GM06990 (cell line): ENCODE results near the gene HSH2D.

Experiments
- DNase-seq: peaks from one replicate; pipeline ENCODE4 v3.0.0-alpha.2; 2011; ENCODE audit not compliant: insufficient read length; ENCODE audit errors: extremely low read depth
- H3K27me3 ChIP-seq: replicated peaks from 2 replicates; pipeline ENCODE4 v1.6.0; 2011; ENCODE audit warnings: low read length; ENCODE audit not compliant: control insufficient read depth, insufficient read depth
- H3K36me3 ChIP-seq: 2 replicates; pipeline ENCODE4 v1.5.1; 2011; ENCODE audit warnings: low read length; ENCODE audit not compliant: control insufficient read depth, insufficient read depth
- H3K4me3 ChIP-seq: replicated peaks from 2 replicates; pipeline ENCODE4 v1.5.1; 2011; ENCODE audit warnings: low read depth, mild to moderate bottlenecking, control low read depth, low read length
- CTCF ChIP-seq: IDR thresholded peaks from 2 replicates; pipeline ENCODE4 v1.5.1; 2011; ENCODE audit warnings: low read length, control low read depth, mild to moderate bottlenecking, inconsistent platforms; ENCODE audit not compliant: insufficient read depth, poor library complexity, severe bottlenecking

Gene HSH2D

DNA sequence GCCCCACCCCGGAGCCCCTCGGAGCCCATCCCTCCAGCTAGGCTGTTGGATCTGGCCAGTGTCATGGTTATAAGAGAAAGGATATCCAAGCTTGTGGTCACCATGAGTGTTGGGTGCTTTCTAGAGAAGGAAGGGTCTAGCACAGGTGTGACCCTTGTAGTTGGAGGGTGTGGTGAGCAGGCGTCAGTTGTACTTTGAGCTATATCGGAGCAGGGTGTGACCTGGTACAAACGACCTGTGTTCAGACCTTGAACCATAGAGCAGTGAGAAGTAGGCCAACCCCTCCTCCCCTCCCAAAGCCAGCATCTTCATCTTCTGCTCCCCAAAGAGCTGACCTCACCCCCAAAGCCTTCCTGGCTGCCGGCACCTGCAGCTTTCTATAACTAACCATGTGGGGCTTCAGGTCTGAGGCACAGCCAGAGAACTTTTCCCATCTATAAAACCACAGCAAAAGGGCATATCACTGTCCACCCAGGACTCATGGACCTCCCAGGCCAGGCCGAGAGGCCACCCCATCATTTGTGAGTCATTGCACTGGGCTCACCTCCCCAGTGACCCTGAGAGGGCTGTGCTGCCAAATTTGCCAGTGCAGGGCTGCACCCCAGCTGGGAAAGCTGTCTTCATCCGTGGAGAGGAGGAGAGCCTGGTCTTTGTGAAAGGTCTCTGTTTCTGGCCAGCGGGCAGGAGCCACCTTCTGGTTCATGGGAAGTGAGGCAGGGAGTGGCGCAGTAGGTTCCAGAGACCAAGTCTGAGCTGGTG lies 17.6 kb upstream of the HSH2D start:
- Histone ChIP-seq H3K27me3 (no peaks in the 10 kb centered on the region), H3K4me3 (no peak overlapping the region), H3K36me3 (peaks cover 78% of the 10 kb centered on the region)
- TF ChIP-seq CTCF: no peak
- DNase-seq: no peak

DNA sequence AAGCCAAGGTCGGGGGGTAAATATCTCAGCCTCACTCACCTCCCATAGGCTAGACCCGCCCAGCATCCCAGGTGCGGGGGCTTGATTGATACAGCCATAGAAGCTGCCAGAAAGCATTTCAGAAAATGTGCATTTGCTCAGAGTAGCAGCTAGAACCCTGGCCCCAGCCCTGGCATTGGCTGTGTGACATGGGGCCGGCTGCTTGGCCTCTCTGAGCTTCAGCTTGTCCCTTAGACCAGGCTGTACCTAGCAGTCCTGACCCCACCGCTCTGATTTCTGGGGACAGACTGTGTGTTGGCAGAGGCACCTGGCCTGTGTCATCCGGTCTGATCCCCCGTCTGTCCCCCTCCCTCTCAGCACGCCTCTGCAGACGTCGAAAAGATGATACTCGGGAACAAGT lies 16.4 kb upstream of the HSH2D start:
- H3K4me3 ChIP-seq: no peak overlapping the region
- H3K36me3 ChIP-seq: peaks cover 70% of the 10 kb centered on the region
- DNase-seq: no peak
- no peaks in the 10 kb centered on the region for H3K27me3 ChIP-seq
- no peak for TF ChIP-seq CTCF

- peaks cover 70% of the 10 kb centered on the region for H3K36me3 ChIP-seq
- no peak overlapping the region for H3K4me3 ChIP-seq
- no peaks in the 10 kb centered on the region for H3K27me3 ChIP-seq
- TF ChIP-seq CTCF: no peak
- DNase-seq: no peak
These were observed 15.6 kb upstream of the HSH2D start for GRCh38 chr19:16127776-16128371.

GRCh38 chr19:16131648-16132047 lies 11.8 kb upstream of the HSH2D start:
- Histone ChIP-seq H3K4me3 (no peak overlapping the region), H3K36me3 (peaks cover 52% of the 10 kb centered on the region), H3K27me3 (no peaks in the 10 kb centered on the region)
- DNase-seq: no peak
- TF ChIP-seq CTCF: no peak

DNA sequence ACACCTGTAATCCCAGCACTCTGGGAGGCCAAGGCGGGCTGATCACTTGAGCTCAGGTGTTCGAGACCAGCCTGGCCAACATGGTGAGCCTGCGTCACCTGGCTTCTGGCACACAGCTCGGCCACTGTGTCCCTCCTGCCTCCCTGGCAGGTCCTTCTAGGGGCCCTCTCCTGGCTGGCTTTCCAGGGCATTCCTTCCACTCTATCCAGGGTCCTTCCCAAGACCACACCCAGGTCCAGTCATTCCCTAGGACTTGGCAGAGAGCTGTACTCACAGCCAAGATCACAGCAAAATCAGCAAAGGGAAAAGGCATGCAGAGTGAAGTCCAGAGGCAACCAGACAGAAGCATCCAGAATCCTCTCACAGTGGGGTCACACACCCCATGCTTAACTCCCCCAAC lies 9.7 kb upstream of the HSH2D start:
- peaks cover 32% of the 10 kb centered on the region for H3K36me3 ChIP-seq

More for the DNA sequence above, 9.7 kb upstream of the HSH2D start:
- no peak for DNase-seq
- no peak for TF ChIP-seq CTCF
- Histone ChIP-seq H3K4me3 (no peak overlapping the region), H3K27me3 (no peaks in the 10 kb centered on the region)
